GM18499 (cell line): Measurements from ENCODE around the gene HRAS.

Source experiments
- ATAC-seq: cut with Tn5 transposase; IDR thresholded peaks from one replicate; pipeline ENCODE4 v1.9.1; 2021; ENCODE audit warnings: moderate number of reproducible peaks; ENCODE audit not compliant: insufficient read depth, unreplicated experiment

Gene HRAS

DNA sequence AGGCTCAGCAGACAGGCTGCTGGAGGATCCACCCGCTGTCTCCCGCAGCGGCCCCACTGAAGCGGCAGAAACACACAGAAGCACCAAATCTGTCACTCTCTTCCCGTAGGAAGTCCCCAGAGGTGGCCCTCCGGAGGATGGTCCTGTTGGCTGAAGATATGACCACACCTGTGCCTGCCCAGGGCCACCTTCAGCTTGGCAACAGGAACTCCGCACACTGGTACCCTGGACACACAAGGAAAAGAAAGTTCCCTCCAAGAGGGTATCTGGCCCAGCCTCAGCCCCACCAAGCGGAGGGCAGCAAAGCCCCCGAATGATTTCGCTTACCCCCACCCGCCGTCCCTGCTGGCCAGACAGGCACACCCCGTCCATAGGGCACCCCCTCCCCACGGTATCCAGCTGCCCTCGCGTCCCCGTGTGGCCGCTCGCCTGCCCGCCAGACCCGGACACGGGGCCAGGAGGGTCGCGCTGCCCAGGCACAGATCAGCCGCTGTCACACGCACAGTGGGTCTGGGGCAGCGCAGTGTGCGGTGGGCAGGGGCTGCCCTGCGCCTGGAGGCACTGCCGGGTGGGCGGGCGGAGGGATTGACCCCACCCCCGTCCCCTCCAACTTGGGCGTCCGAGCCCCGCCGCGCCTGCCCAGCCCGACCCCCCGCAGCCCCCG, 32.4 kb upstream of the HRAS start:
- ATAC-seq: no peak

DNA sequence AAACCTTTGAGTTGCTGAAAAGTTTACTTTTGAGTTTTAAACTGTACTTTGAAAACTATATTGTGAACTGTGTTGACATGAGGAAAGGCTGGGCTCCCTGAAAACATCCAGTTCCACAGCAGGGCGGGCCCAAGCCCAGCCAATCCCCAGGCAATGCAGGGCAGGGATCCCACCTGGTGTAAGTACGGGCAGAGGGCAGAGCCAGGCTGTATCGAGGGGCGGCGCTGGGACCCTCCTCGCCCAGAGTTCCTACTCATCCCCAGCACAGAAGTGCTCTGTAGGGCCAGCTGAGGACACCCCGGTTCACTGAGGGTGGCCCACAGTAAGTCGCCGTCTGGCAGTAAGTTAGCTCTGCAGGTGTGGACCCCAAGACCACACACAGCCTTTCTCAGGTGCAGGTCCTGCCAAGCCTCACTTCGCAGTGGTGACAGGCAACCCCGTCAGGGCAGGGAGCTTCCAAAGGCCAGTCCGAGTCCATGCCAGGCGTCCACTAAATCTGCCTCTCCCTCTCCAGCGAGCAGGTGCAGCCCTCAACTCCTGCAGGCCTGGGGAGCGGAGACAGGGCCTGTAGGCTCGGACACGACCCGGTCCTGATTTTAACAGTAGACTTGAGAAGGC, 31.7 kb upstream of the HRAS start:
- ATAC-seq: no peak

DNA sequence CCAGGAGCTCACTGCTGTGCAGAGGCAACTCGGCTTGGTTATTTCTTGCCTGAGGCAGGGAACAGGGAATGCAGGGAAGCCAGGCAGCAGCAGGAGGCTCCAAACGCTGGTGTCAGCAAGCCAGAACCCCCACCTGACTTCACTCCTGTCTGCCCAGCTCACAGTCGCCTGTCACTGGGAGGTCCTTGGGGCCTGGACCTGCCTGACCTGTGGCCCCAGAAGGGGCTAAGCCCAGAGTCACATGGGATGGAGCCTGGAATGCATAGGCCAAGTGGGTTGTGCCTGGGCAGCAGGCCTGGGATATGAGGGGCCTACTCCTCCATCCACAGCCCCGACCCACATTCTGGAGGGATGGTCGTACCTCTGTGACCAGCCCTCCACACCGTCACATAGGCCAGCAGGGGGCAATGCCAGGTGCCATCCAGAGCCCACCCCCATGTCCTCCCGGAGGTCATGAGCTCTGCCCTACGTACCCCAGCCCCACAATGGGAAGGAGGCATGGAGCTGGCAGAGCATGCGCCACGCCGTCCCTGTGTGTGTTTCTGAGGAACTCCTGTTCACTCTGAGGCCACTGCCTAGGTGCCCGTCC, 30.6 kb upstream of the HRAS start:
- no peak for ATAC-seq

DNA sequence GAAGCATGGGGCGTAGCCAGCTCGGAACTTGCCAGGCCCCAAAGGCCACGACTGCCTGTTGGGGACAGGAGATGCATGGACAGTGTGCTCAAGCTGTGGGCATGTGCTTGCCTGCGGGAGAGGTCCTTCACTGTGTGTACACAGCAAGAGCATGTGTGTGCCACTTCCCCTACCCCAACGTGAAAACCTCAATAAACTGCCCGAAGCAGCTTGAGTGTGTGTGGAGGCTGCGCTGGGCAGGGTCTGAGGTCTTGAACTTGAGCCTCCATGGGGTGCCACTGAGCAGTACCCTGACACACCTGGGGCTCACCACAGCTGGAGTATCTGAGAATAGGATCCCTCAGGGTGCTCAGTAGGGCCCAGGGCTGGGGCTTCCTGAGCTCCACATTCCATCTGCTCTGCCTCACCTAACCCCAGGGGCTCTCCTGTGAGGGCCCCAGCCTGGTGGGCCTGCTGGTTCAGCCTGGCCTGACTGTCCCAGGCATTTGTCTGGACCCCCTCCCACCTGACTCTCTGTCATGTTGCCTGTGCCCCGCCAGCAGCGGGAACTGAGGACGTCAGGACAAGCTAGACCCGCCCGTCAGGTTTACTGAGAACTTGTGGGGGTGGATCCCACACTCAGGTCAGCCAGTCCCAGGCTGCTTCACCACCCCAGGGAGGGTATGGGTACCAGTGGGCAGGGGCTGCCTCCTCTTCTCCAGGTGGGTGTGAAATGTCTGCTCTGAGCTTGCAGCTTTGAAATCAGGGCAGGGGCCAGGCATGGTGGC, 28.6 kb upstream of the HRAS start:
- no peak for ATAC-seq

DNA sequence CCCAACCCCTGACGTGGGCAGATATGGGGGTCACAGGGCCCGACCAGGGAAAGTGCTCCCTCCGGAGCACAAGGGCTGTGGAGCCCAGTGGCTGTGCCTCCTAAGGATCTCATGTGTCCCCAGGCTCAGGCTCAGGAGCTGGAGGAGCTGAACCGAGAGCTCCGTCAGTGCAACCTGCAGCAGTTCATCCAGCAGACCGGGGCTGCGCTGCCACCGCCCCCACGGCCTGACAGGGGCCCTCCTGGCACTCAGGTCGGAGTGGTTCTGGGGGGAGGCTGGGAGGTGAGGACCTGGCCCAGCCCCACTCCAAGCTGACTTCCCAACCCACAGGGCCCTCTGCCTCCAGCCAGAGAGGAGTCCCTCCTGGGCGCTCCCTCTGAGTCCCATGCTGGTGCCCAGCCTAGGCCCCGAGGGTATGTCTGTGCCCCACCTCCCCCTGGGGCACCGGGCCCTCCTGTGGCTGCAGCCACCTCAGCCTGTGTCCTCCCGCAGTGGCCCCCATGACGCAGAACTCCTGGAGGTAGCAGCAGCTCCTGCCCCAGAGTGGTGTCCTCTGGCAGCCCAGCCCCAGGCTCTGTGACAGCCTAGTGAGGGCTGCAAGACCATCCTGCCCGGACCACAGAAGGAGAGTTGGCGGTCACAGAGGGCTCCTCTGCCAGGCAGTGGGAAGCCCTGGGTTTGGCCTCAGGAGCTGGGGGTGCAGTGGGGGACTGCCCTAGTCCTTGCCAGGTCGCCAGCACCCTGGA, 27.9 kb upstream of the HRAS start:
- ATAC-seq: no peak

DNA sequence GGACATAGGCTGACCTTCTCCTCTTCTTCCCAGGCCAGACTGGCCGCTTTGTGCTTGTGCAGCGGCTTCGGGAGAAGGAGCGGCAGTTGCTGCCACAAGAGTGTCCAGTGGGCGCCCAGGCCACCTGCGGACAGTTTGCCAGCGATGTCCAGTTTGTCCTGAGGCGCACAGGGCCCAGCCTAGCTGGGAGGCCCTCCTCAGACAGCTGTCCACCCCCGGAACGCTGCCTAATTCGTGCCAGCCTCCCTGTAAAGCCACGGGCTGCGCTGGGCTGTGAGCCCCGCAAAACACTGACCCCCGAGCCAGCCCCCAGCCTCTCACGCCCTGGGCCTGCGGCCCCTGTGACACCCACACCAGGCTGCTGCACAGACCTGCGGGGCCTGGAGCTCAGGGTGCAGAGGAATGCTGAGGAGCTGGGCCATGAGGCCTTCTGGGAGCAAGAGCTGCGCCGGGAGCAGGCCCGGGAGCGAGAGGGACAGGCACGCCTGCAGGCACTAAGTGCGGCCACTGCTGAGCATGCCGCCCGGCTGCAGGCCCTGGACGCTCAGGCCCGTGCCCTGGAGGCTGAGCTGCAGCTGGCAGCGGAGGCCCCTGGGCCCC, 26.8 kb upstream of the HRAS start:
- no peak for ATAC-seq

DNA sequence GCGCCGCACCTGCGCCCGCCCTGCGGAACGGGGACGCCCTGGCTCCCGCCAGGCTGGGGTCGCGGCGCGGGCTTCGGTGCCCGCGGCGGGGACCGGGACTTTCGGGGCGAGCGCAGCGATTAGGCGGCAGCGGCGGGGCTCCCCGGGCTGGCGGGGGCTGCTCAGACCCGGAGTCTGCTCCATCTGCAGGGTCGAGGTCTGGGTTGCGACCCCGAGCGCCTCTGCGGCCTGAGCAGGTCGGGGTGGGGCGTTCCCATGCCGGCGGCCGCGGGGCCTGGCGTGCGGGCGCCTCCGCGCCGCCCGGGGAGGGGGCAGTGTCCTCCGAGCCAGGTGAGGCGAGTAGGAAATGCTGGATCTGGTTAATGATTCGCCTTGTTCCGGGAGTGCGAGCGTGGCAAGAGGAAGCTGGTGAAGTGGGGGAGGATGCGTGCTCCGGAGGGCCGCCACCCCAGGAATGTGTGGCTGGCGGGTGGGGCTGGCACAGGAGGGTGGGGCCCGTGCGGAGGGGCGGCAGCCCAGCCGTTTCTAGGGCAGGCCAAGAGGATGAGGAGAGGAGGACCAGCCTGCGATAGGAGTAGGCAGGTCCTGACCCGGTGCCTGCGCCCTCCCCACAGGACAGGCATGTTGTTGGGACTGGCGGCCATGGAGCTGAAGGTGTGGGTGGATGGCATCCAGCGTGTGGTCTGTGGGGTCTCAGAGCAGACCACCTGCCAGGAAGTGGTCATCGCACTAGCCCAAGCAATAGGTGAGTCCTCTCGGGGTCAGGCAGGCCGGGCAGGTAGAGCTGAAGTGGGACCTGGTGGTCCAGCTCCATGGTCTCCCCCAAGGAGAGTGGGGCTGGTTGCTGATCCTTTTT, 26.0 kb upstream of the HRAS start:
- no peak for ATAC-seq

DNA sequence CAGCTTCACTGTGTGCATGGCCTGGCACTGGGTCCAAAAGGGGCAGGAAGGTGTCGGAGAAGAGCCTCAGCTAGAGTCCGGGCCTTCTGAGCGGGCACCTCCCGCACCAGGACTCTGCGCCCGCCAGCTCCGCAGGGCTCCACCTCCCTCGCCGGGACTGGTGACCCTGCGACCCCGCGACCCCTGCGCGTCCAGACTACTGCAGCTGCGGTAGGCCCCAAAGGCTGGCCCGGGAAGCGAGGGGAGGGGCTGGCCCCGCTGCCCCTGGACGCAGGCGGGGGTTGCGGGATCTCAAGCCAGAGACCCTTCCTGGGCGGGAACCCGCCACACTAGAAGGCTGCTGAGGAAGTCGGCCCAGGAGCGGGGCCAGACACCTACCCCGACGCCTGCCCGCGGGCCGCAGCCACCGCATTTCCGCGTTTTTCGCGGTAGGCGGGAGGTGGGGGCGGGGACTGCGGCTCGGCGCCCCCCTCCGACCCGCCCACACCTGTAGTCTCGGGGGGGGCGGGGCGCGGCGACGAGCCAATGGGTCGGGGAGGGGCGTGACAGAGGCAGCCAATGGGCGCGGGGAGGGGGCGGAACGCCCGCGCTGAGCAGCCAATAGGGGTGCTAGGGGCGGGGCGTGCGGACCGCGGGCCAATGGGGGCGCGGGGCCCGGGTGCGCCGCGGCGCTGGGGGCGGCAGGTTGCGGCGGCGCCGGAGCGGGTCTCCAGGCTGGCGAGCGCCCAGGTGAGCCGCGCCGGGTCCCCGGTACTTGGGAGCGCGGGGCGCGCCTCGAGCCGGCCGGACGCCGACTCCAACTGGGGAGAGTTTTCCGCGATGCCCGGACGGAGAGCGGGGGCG, 25.1 kb upstream of the HRAS start, which contains the start of the genes LMNTD2 and RASSF7:
LMNTD2 (minus strand) TSS at position 434 of the 843 bp plus-strand sequence; CDS start at position 412, 22 bp downstream.
RASSF7 (plus strand) TSS at position 666 of the 843 bp plus-strand sequence. CDS start 799 bp downstream, outside the sequence.
- ATAC-seq: no peak

DNA sequence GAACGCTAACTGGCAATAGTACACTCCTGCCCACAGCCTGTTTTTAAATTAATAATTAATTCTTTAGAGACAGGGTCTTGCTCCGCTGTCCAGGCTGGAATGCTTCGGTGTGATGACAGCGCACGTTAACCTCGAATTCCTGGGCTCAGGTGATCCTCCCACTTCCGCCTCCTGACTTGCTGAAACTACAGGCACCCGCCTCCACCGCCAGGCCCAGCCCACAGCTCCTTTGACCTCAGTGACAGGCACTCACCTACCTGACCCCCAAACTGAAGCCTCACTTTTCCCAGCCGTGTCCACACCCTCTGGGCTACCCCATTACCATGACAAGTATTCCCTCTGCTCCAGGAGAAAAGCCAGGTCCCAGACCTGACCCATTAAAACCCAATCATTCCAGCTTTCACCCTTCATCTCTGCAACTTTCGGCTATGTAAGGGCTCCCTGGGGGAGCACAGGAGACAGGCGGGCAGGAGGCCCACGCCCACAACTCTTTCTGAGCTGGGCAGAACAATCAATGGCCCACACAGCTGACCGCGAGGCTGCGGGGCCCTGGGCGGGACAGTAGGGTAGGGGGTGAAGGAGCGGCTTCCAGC, 24.4 kb upstream of the HRAS start:
- ATAC-seq: no peak

DNA sequence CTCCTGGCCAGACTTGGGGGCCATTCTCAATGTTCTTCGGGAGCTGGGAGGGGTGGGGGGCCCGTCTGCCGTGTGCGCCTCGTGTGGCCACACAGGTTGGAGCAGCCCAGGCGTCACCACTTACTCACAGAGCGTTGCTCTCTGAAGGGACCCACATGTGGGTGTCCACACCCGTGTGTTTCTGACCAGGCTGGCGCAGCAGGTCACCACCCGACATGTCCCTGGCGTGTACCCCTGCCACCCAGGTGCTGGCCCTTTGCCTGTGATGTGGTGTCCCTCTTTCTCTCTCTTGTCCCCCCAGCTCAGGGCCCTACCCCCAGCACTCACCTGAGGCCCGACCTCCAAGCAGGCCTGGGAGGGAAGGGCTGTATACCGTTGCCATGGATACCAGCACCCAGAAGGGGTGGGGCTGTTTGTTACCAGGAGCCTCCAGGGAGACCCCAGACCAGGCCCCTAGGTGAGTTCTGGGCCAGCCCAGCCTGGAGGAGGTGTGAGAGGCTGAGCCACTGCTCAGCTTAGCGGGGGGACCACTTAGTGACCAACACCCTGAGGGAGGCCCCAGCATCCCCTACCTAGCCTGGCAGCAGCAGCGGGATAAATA, 23.7 kb upstream of the HRAS start:
- no peak for ATAC-seq

DNA sequence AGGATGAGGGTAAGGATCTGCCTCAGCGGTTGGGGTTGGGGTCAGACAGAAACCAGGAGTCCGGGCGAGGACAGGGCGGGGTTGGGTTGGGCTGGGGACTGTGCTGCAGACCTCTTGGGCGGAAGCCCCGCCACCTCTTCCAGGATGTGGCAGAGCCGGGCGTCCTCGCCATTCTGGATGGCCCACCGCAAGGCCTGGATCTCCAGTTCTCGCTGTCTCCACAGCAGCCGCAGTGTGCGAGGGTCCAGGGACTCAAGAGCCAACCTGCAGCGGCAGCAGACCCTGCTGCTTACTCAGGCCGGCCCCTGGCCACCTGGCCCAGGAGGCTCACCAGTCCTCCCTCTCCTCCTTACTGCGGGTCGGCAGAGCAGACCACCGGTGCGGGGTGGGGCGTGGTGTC, 23.1 kb upstream of the HRAS start:
- ATAC-seq: no peak

DNA sequence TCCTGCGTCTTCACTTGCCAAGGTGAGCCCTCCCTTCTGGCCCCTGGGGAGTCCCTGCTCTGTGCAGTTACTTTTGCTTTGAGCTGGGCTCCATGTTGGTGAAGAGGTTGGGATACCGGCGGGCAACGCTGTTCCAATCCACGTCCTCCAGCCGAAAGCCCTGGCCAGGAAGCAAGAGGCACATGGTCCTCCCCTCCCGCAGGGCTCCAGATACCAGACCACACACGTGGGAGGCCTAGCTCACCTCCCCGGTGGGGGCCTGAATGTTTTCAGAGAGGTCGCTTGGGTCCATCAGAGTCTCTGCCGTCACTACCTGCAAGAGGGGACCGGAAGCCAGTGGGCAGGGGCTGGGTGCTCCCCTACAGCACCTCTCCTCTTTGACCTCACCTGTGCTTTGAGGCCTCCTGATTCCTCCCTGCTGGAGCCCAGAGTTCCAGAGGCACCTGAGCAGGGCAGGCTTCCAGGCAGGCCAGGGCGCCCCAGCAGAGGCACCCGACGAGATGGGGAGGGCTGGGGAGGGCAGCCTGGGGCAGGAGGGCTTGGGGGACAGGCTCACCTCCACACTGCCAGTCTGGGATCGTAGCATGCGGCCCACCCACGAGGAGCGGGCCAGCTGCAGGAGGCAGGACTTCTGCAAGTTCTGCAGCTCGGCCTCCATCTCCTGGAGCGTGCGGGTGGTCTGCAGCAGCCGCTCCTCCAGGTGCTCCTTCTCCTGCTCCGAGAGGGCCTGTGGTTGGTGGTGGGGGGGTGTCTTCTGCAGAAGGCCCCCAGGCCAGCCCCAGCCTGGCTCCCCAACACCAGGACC, 22.2 kb upstream of the HRAS start:
- no peak for ATAC-seq

DNA sequence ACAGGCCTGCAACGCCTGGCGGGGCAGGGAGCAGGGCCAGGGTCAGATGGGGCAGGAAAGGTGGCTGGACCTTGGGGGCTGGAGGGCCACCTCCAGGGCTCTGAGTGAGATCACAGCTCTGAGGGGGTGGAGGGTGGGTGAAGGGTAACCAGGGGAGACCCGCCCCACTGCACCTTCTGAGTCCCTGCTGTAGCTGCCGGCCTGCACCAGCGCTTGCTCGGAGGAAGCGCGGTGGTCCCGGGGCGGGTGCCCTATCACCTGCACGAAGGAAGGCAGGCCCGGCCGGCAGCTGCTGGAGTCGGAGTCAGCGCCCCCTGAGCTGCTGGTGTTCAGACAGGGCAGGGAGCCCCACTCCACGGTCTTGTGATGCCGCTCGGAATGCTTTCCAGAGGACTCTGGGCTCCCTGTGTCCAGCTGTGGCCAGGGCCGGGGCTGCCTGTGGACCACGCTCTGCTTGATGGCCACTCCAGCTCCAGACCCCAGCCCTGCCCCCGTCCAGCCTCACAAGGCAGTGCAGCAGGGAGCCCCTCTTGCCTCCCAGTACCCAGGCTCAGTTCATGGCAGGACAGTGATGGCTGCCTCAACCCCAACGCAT, 21.4 kb upstream of the HRAS start:
- no peak for ATAC-seq

DNA sequence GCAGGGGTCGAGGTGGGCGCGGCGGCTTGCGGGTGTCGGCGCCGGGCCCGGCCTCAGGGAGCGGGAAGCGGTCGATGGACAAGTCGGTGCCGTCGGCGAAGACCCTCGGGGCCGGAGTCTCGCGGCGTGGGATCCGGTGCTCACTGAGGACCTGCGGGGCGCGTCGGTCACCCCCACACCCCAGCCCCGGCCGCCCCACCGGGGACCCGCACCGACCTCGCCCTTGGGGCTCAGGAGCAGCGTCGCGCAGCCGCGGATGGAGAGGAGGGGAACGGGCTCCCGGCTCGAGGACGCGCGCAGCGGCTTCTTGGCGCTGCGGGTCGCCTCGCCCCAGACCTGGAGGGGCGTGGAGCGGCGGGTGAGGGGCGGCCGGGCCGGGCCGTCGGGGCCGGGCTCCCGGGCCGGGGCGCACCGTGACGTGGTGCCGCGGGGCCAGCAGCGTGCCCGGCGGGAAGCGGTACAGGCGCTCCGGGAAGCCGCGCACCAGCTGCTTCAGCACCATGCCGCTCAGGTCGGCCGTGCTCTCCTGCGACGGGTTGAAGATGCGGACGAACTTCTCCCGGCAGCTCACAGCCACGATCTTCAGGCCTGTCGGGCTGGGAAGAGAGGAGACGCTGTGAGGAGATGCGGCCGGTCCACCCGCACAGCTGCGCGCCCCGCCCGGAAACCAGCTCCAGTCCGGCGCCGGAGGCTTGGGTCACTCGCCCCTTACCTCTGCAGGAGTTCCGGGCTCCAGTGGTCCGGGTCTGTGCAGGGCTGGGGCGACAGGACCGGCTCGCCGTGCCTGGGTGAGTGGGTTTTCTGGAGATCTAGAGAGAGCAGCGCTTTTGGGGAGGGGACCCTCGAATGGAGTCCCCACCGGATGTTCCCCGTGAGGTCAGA, 20.6 kb upstream of the HRAS start:
- no peak for ATAC-seq

DNA sequence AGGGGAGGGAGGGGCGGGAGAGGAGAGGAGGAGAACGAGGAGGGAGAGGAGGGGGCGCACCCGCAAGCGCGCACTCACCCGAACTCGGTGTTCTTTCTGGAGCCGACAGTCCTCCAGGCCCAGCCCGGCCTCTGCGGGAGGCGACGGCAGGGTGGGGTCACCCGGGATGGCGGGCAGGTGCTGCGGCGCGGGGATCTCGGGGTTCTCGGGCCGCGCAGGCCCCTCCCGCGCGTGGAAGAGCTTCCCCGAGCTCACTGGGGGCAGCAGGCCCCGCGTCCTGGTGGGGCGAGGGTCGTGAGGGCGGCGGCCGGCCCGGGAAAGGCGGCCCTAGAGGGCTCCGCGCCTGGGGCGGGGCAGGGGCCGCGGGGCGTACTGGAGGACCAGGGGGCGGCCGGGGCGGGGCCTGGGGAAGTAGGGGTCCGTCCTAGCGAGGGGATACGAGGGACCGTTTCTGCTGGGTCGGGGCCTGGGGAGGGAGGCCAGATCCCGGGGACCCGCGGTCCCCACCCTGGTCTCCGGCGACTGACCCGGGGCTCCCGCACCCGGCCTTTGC, 19.9 kb upstream of the HRAS start:
- ATAC-seq: no peak
